Measurements from ENCODE around the gene ABCB9. TPM values are rescaled to one million over a fixed set of nuclear protein-coding genes. Genes with fewer than 3 reads are reported as not detected.

Gene ABCB9
- polyA plus RNA-seq, 1 donor, result 8.4 TPM

- DNase-seq, result no peak
Observed at GRCh38 chr12:122965321-122965751, 927 bp downstream of the ABCB9 start.

GRCh38 chr12:122964439-122965257 is 1.6 kb downstream of the ABCB9 start:
- DNase-seq, result no peak

- no peak for DNase-seq
Observed at GRCh38 chr12:122963941-122964265, 2.4 kb downstream of the ABCB9 start.

- no peak for DNase-seq
Observed at GRCh38 chr12:122961531-122962329, 4.5 kb downstream of the ABCB9 start.

GRCh38 chr12:122960193-122960569 is 6.1 kb downstream of the ABCB9 start:
- no peak for DNase-seq

GRCh38 chr12:122959566-122960192 is 6.6 kb downstream of the ABCB9 start:
- DNase-seq, result no peak

- DNase-seq, result no peak
Observed at GRCh38 chr12:122958198-122958888, 7.9 kb downstream of the ABCB9 start.

GRCh38 chr12:122956035-122956434 is 10.2 kb downstream of the ABCB9 start:
- DNase-seq, result no peak

- DNase-seq, result no peak
Observed at GRCh38 chr12:122955156-122955555, 11.1 kb downstream of the ABCB9 start.

- DNase-seq, result no peak
Observed at GRCh38 chr12:122951979-122952892, 14.0 kb downstream of the ABCB9 start.

- no peak for DNase-seq
Observed at GRCh38 chr12:122951406-122951805, 14.9 kb downstream of the ABCB9 start.

GRCh38 chr12:122949816-122950675 is 16.2 kb downstream of the ABCB9 start:
- no peak for DNase-seq

GRCh38 chr12:122949405-122949804 is 16.9 kb downstream of the ABCB9 start:
- DNase-seq, result no peak

GRCh38 chr12:122948605-122949004 is 17.7 kb downstream of the ABCB9 start:
- DNase-seq, result no peak

GRCh38 chr12:122947352-122947792 is 18.9 kb downstream of the ABCB9 start:
- DNase-seq, result no peak

GRCh38 chr12:122946690-122947341 is 19.4 kb downstream of the ABCB9 start:
- DNase-seq, result no peak

GRCh38 chr12:122944605-122945592 is 21.4 kb downstream of the ABCB9 start:
- no peak for DNase-seq

- DNase-seq, result no peak
Observed at GRCh38 chr12:122943196-122943595, 23.1 kb downstream of the ABCB9 start.

Measured in left kidney (tissue), 2 donors.